Activated CD8-positive, alpha-beta memory T cell treated with anti-CD3 and anti-CD28 coated beads, Interleukin-2, amount 50 U/mL, for 48 hours (primary cell): Measurements from ENCODE around the gene BUB1B.
"Not testable (repeated sequence)": the region's sequence is repeated elsewhere in the genome, so short reads cannot be mapped to it uniquely, and the experiment has no call there.

Experiments
- DNase-seq: peaks from one replicate; pipeline ENCODE4 v3.0.0-alpha.2; 2020

The BUB1B gene

GRCh38 chr15:40160689-40161688, at the start of gene BUB1B:
BUB1B (plus strand) TSS chr15:40161069; CDS start chr15:40161221, 152 bp downstream.
- DNase-seq: peak; percentile 94

- DNase-seq: no peak
These were observed 49.0 kb upstream of the BUB1B start for GRCh38 chr15:40111888-40112287.

GRCh38 chr15:40112789-40113188, 48.1 kb upstream of the BUB1B start:
- no peak for DNase-seq

- DNase-seq: no peak
These were observed 46.7 kb upstream of the BUB1B start for GRCh38 chr15:40114218-40114617.

GRCh38 chr15:40115106-40115505, 45.8 kb upstream of the BUB1B start:
- not testable (repeated sequence) for DNase-seq

- peak; percentile 71 for DNase-seq
These were observed 45.2 kb upstream of the BUB1B start for GRCh38 chr15:40115670-40116093.

GRCh38 chr15:40118473-40118872, 42.4 kb upstream of the BUB1B start:
- peak; percentile 28 for DNase-seq

- peak; percentile 4 for DNase-seq
These were observed 38.8 kb upstream of the BUB1B start for GRCh38 chr15:40121911-40122638.

GRCh38 chr15:40122989-40123388, 37.9 kb upstream of the BUB1B start:
- peak; percentile 26 for DNase-seq

- DNase-seq: peak; percentile 13
These were observed 37.0 kb upstream of the BUB1B start for GRCh38 chr15:40123863-40124262.

GRCh38 chr15:40124333-40124732, 36.5 kb upstream of the BUB1B start:
- peak; percentile 28 for DNase-seq

GRCh38 chr15:40124807-40125285, 36.0 kb upstream of the BUB1B start:
- DNase-seq: peak; percentile 41

- no peak for DNase-seq
These were observed 34.9 kb upstream of the BUB1B start for GRCh38 chr15:40125950-40126349.

GRCh38 chr15:40128766-40129660, 31.9 kb upstream of the BUB1B start:
- peak; percentile 46 for DNase-seq

- DNase-seq: no peak
These were observed 30.8 kb upstream of the BUB1B start for GRCh38 chr15:40130118-40130517.

GRCh38 chr15:40130799-40131502, 29.9 kb upstream of the BUB1B start:
- no peak for DNase-seq

GRCh38 chr15:40133544-40133943, 27.3 kb upstream of the BUB1B start:
- no peak for DNase-seq

- DNase-seq: no peak
These were observed 26.0 kb upstream of the BUB1B start for GRCh38 chr15:40134885-40135284.

GRCh38 chr15:40135846-40136450, 24.9 kb upstream of the BUB1B start:
- not testable (repeated sequence) for DNase-seq

- no peak for DNase-seq
These were observed 24.2 kb upstream of the BUB1B start for GRCh38 chr15:40136470-40137302.
